Sigmoid colon (tissue), 7 donors: ENCODE results near the gene SLC16A13. TPM values are rescaled to one million over a fixed set of nuclear protein-coding genes. Genes with fewer than 3 reads are reported as not detected.

Experiments
- DNase-seq: peaks from one replicate; pipeline ENCODE4 v3.0.0-alpha.2; 2019
- H3K27ac ChIP-seq, 4 donors: fragments of 200-600 bp; sonication (generic); one replicate each; pipeline ENCODE4 v1.5.1; 2016 to 2019; ENCODE audit warnings: mild to moderate bottlenecking in 1 of 4
- H3K27me3 ChIP-seq, 3 donors: fragments of 200-600 bp; sonication (generic); one replicate each; pipeline ENCODE4 v1.5.1; 2019; ENCODE audit warnings: mild to moderate bottlenecking in 1 of 3
- H3K36me3 ChIP-seq, 4 donors: fragments of 200-600 bp; sonication (generic); one replicate each; pipeline ENCODE4 v1.5.1; 2016 to 2019
- H3K4me1 ChIP-seq, 4 donors: fragments of 200-600 bp; sonication (generic); one replicate each; pipeline ENCODE4 v1.5.1; 2017 to 2019
- H3K4me3 ChIP-seq, 4 donors: fragments of 200-600 bp; sonication (generic); one replicate each; pipeline ENCODE4 v1.5.1; 2017 to 2019; ENCODE audit warnings: mild to moderate bottlenecking in 2 of 4, moderate library complexity in 1 of 4
- H3K9me3 ChIP-seq, 4 donors: fragments of 200-600 bp in 3 of 4; sonication (generic) in 3 of 4; one replicate each; pipeline versions ENCODE4 v1.5.1 to v1.6.1; 2013 to 2019
- EP300 ChIP-seq, 4 donors: sonication (generic); formaldehyde crosslinking; IDR thresholded peaks; one replicate each; pipeline ENCODE4 v1.6.1; 2017; ENCODE audit warnings: antibody characterized with exemption in 4 of 4
- POLR2A ChIP-seq, 2 donors: fragments of 450-650 bp; IDR thresholded peaks; one replicate each; pipeline ENCODE4 v1.6.1; 2016; ENCODE audit warnings: antibody characterized with exemption in 2 of 2, mild to moderate bottlenecking in 2 of 2, moderate library complexity in 2 of 2
- POLR2AphosphoS5 ChIP-seq, 4 donors: sonication (generic); formaldehyde crosslinking; IDR thresholded peaks; one replicate each; pipeline ENCODE4 v1.6.1; 2017; ENCODE audit warnings: antibody characterized with exemption in 4 of 4
- WGBS, 2 donors: extraction: QIAGEN DNeasy Blood & Tissue Kit; methylation state at CpG; one replicate each; pipeline ENCODE4 v1.1.7; 2013; 5-methylcytosine and 5-hydroxymethylcytosine counted together
- intact Hi-C: fragments of 100-400 bp; cut with DNase I; formaldehyde crosslinking; loops from one replicate; pipeline ENCODE4 v1.15.1; 2023
- polyA plus RNA-seq, 3 donors: library from polyadenylated mRNA; stranded (reverse); fragments of 200-250 nt; gene quantifications; one replicate each; pipeline ENCODE4 v1.2.3, GENCODE V29; 2013
- total RNA-seq, 4 donors: library from RNA; depleted of rRNA; stranded (reverse); fragments of >200 nt; gene quantifications; one replicate each; pipeline ENCODE4 v1.1.0, GENCODE V29; 2016
- TF ChIP-seq, protein P1 (sequence below), 4 experiments: fragments of 450-650 bp in 3 of 4; fragments of 200-600 bp in 1 of 4; IDR thresholded peaks; one replicate each; pipeline ENCODE4 v1.5.1; 2016 to 2019; ENCODE audit warnings: antibody characterized with exemption in 4 of 4, mild to moderate bottlenecking in 3 of 4, moderate library complexity in 2 of 4
- donor health status: healthy with polysubstance abuse.
- donor health status: Bipolar disorder and iron deficiency.
- donor health status: healthy.

The SLC16A13 gene
- total and polyA plus RNA-seq, 7 donors, result 0.36 to 7.3 (median 0.66) TPM

GRCh38 chr17:6998855-6999508, 36.8 kb upstream of the SLC16A13 start:
- Histone ChIP-seq H3K9me3 (no peaks in the 10 kb centered on the region), H3K36me3 (peaks cover 14 to 58% (median 18%) of the 10 kb centered on the region in 4 donors), H3K27me3 (peaks cover 0 to 17% (median 0%) of the 10 kb centered on the region in 3 donors), H3K4me3 (no peak overlapping the region), H3K27ac (no peak overlapping the region), H3K4me1 (peaks cover 0 to 16% (median 14%) of the 10 kb centered on the region in 4 donors)
- intact Hi-C loops, result no loop called here
- DNase-seq, result no peak
- TF ChIP-seq, protein P1, sequence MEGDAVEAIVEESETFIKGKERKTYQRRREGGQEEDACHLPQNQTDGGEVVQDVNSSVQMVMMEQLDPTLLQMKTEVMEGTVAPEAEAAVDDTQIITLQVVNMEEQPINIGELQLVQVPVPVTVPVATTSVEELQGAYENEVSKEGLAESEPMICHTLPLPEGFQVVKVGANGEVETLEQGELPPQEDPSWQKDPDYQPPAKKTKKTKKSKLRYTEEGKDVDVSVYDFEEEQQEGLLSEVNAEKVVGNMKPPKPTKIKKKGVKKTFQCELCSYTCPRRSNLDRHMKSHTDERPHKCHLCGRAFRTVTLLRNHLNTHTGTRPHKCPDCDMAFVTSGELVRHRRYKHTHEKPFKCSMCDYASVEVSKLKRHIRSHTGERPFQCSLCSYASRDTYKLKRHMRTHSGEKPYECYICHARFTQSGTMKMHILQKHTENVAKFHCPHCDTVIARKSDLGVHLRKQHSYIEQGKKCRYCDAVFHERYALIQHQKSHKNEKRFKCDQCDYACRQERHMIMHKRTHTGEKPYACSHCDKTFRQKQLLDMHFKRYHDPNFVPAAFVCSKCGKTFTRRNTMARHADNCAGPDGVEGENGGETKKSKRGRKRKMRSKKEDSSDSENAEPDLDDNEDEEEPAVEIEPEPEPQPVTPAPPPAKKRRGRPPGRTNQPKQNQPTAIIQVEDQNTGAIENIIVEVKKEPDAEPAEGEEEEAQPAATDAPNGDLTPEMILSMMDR (IDR thresholded peaks at IDR 0.05), result no peak
- no peak for TF ChIP-seq EP300 (IDR thresholded peaks at IDR 0.05)
- TF ChIP-seq POLR2AphosphoS5 (IDR thresholded peaks at IDR 0.05), result no peak
- TF ChIP-seq POLR2A (IDR thresholded peaks at IDR 0.05), result no peak
- 84 to 86% methylated on average over 11 of the region's 11 CpGs for WGBS, 2 donors

GRCh38 chr17:7001318-7001961, 34.4 kb upstream of the SLC16A13 start:
- H3K4me3 ChIP-seq, result no peak overlapping the region
- TF ChIP-seq, protein P1 (IDR thresholded peaks at IDR 0.05), result peak in 1 of 4 experiments; percentile 30
- TF ChIP-seq POLR2A (IDR thresholded peaks at IDR 0.05) (no peak), EP300 (IDR thresholded peaks at IDR 0.05) (no peak), POLR2AphosphoS5 (IDR thresholded peaks at IDR 0.05) (no peak)
- peaks cover 0 to 4% (median 2%) of the 10 kb centered on the region in 4 donors for H3K4me1 ChIP-seq
- peaks cover 14 to 58% (median 18%) of the 10 kb centered on the region in 4 donors for H3K36me3 ChIP-seq
- peaks cover 0 to 3% (median 0%) of the 10 kb centered on the region in 3 donors for H3K27me3 ChIP-seq
- H3K9me3 ChIP-seq, result no peaks in the 10 kb centered on the region
- WGBS, 2 donors, result 79 to 86% methylated on average over 10 of the region's 10 CpGs
- intact Hi-C loops, result loop anchor here (5.0 to 10.0 kb wide), 2 partner anchors 157 to 334 kb away; no protein-coding TSS in a partner anchor
- no peak overlapping the region for H3K27ac ChIP-seq
- peak; percentile 35 for DNase-seq

DNA sequence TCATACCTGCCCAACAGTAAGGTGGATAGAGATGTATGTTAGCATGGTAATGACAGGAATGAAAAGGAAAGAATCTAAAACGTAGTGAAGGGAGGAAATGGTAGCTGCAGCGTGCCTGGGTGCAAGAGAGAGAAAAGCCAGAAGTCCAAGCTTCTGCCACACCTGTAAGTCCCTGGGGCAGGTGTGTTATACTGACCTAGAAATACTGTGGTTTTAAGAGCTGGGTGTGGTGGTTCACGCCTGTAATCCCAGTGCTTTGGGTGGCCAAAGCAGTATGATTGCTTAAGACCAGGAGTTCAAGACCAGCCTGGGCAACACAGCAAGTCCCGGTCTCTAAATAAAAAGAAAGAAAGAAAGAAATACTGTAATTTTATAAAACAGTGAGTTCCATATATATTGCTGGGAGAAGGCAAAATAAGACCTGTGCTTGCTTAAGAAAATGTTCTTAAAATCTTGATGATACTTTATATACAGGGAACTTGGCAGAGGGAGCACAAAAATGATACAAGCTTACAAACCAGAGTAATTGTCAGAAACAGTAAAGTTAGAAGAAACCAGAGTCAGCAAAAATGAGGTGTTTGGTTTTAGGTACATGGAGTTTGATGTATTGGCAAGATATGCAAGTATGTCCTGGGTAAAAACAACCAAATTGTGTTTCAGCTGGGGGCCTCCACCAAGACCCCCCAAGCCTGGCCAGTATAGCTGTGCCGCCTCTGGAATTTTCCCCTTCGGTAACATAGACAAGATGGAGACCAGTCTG, 33.3 kb upstream of the SLC16A13 start:
- DNase-seq, result peak; percentile 32
- H3K4me1 ChIP-seq, result no peaks in the 10 kb centered on the region
- H3K4me3 ChIP-seq, result no peak overlapping the region
- peaks cover 14 to 60% (median 18%) of the 10 kb centered on the region in 4 donors for H3K36me3 ChIP-seq
- no peaks in the 10 kb centered on the region for H3K9me3 ChIP-seq
- H3K27me3 ChIP-seq, result no peaks in the 10 kb centered on the region
- 75 to 90% methylated on average over 6 of the region's 6 CpGs for WGBS, 2 donors
- no peak for TF ChIP-seq EP300 (IDR thresholded peaks at IDR 0.05)
- TF ChIP-seq, protein P1 (IDR thresholded peaks at IDR 0.05), result no peak
- TF ChIP-seq POLR2A (IDR thresholded peaks at IDR 0.05), result no peak
- no peak for TF ChIP-seq POLR2AphosphoS5 (IDR thresholded peaks at IDR 0.05)
- no peak overlapping the region for H3K27ac ChIP-seq
- intact Hi-C loops, result loop anchor here (5.0 to 10.0 kb wide), 2 partner anchors 158 to 335 kb away; no protein-coding TSS in a partner anchor

DNA sequence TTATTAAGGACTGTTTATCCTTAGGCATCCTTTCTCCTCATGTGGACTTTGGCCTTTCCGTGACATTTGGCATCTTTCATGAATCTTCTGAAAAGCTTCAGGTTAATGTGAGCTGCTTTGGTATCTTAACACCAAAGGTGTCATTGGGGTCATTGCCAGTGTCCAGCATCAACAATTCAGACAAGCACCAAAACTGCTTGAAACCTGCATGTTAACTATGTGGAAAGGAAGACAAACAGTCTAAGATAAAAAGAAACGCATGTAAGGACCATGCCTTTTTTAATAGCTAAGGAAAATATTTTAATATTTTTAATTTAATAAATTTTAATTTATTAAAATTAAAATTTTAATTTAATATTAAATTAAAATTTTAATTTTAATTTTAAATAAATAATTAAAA, 32.1 kb upstream of the SLC16A13 start:
- Histone ChIP-seq H3K4me1 (no peaks in the 10 kb centered on the region), H3K27me3 (no peaks in the 10 kb centered on the region), H3K36me3 (peaks cover 14 to 55% (median 18%) of the 10 kb centered on the region in 4 donors), H3K4me3 (no peak overlapping the region), H3K27ac (no peak overlapping the region), H3K9me3 (no peaks in the 10 kb centered on the region)
- no peak for DNase-seq
- 95 to 98% methylated on average over 2 of the region's 2 CpGs for WGBS, 2 donors
- intact Hi-C loops, result loop anchor here (2.0 to 10.0 kb wide), 3 partner anchors 91 to 336 kb away; no protein-coding TSS in a partner anchor
- TF ChIP-seq POLR2A (IDR thresholded peaks at IDR 0.05) (no peak), POLR2AphosphoS5 (IDR thresholded peaks at IDR 0.05) (no peak), EP300 (IDR thresholded peaks at IDR 0.05) (no peak)
- TF ChIP-seq, protein P1 (IDR thresholded peaks at IDR 0.05), result no peak
